GM19328 (cell line): ENCODE data around the gene C17orf114.

ENCODE experiments used
- ATAC-seq: cut with Tn5 transposase; IDR thresholded peaks from one replicate; pipeline ENCODE4 v1.9.1; 2021; ENCODE audit warnings: mild to moderate bottlenecking, moderate library complexity; ENCODE audit not compliant: unreplicated experiment

C17orf114 gene

GRCh38 chr17:4788159-4788806, 13.8 kb downstream of the C17orf114 start:
- ATAC-seq, result no peak

- ATAC-seq, result no peak
Measured at GRCh38 chr17:4786516-4786915, 15.6 kb downstream of the C17orf114 start.

- no peak for ATAC-seq
Measured at GRCh38 chr17:4786106-4786511, 16.0 kb downstream of the C17orf114 start, which contains the start of gene VMO1. Gene VMO1 (minus strand): TSS chr17:4786364. CDS start chr17:4786352, 12 bp downstream.

GRCh38 chr17:4785311-4786105, 16.6 kb downstream of the C17orf114 start:
- no peak for ATAC-seq

- ATAC-seq, result no peak
Measured at GRCh38 chr17:4782652-4783051, 19.5 kb downstream of the C17orf114 start.

GRCh38 chr17:4780325-4780955, 21.7 kb downstream of the C17orf114 start:
- no peak for ATAC-seq

- no peak for ATAC-seq
Measured at GRCh38 chr17:4777969-4778760, 24.0 kb downstream of the C17orf114 start.

GRCh38 chr17:4772235-4772613, 29.9 kb downstream of the C17orf114 start:
- no peak for ATAC-seq

GRCh38 chr17:4771519-4772234, 30.5 kb downstream of the C17orf114 start, which contains the start of gene TM4SF5:
Gene TM4SF5 (plus strand): TSS chr17:4771886. CDS start chr17:4771923, 37 bp downstream.
- ATAC-seq, result no peak

- ATAC-seq, result no peak
Measured at GRCh38 chr17:4769628-4770027, 32.5 kb downstream of the C17orf114 start.

GRCh38 chr17:4768298-4768697, 33.8 kb downstream of the C17orf114 start:
- ATAC-seq, result no peak

GRCh38 chr17:4766723-4767122, 35.4 kb downstream of the C17orf114 start:
- no peak for ATAC-seq

- ATAC-seq, result no peak
Measured at GRCh38 chr17:4766201-4766600, 35.9 kb downstream of the C17orf114 start.

- no peak for ATAC-seq
Measured at GRCh38 chr17:4764595-4764994, 37.5 kb downstream of the C17orf114 start.

- no peak for ATAC-seq
Measured at GRCh38 chr17:4759776-4760236, 42.3 kb downstream of the C17orf114 start.

- ATAC-seq, result no peak
Measured at GRCh38 chr17:4753392-4753791, 48.7 kb downstream of the C17orf114 start.

GRCh38 chr17:4751932-4752331, 50.2 kb downstream of the C17orf114 start:
- no peak for ATAC-seq
